Retinal pigment epithelial cell (primary cell): ENCODE results near the gene TMEM187.

Experiments
- DNase-seq: peaks from one replicate; pipeline ENCODE4 v3.0.0-alpha.2; 2010; ENCODE audit warnings: low read depth
- H3K4me3 ChIP-seq: 2 replicates; pipeline ENCODE4 v1.5.1; 2011; ENCODE audit warnings: mild to moderate bottlenecking, low read length, control low read depth, moderate library complexity
- CTCF ChIP-seq: conservative IDR thresholded peaks from 2 replicates; pipeline ENCODE4 v1.5.1; 2011; ENCODE audit warnings: low read depth, low read length, control low read depth, inconsistent platforms

Gene TMEM187

GRCh38 chrX:153968754-153969124, 3.8 kb upstream of the TMEM187 start:
- peak overlapping the region; percentile 95 for H3K4me3 ChIP-seq
- no peak for DNase-seq
- peak; percentile 45 for TF ChIP-seq CTCF

- TF ChIP-seq CTCF: no peak
- peak overlapping the region; percentile 95 for H3K4me3 ChIP-seq
- DNase-seq: no peak
Observed at GRCh38 chrX:153969125-153969903, 3.2 kb upstream of the TMEM187 start.

GRCh38 chrX:153969904-153970356, 2.6 kb upstream of the TMEM187 start:
- H3K4me3 ChIP-seq: peak overlapping the region; percentile 95
- no peak for TF ChIP-seq CTCF
- DNase-seq: no peak

GRCh38 chrX:153970357-153971123, 2.0 kb upstream of the TMEM187 start:
- peak; percentile 25 for DNase-seq
- peak overlapping the region; percentile 95 for H3K4me3 ChIP-seq
- no peak for TF ChIP-seq CTCF

GRCh38 chrX:153971124-153971449, 1.5 kb upstream of the TMEM187 start:
- DNase-seq: peak; percentile 63
- TF ChIP-seq CTCF: no peak
- peak overlapping the region; percentile 95 for H3K4me3 ChIP-seq

- peak; percentile 62 for DNase-seq
- peak within 1 kb of the TSS; percentile 95 for H3K4me3 ChIP-seq
- no peak for TF ChIP-seq CTCF
Observed at GRCh38 chrX:153971450-153972367, 845 bp upstream of the TMEM187 start, which contains the start of gene HCFC1. TSS of gene HCFC1 (minus strand) at chrX:153971818. CDS start at chrX:153970840, 978 bp downstream.
